ENCODE measurements around the gene MCC.
"Not testable (repeated sequence)": the region's sequence is repeated elsewhere in the genome, so short reads cannot be mapped to it uniquely, and the experiment has no call there.

The MCC gene

DNA sequence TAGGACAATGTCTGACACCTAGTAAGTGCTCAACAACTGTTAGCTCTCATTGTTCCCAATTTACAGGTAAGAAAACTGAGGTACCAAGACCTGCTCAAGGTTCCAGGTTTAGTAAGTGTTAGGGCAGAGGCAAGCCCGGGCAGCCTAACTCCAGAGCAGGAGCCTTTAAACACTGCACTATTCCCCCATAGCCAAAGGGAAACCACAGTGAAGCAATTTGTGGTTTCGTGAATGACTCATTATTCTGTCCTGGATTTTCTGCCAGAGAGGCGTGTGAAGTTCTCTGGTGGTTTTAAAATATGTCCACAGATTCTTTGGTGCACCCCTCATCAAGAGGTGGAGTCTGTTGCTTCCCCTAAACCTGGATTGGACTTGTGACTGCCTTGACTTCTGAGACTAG lies 1.0 kb upstream of the MCC start:
- peak; percentile 22 for DNase-seq

DNA sequence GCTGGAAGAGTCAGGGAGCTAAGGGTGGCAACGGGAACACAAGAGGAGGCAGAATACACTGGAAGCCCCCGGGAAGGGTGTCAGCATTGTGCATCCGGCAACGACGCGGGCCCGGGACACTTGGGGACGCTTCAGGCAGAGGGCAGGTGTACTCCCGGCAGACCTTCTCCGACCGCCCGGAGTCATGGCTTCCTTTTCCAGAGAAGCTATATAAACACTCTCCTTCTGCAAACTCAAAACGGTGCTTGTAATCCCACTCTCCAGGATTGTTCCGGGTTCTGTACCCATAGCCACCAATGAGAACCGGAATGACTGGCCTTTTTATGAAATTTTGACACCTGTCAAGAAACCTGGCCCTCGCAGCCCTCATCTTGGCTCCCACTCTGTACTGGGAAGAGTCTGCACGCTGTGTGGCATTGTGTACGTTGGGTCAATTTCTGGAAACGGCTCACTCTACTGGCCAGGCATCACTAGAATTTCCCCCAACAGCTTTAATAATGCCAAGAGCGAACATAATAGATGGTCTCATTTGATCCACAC lies 462 bp upstream of the MCC start:
- no peak for DNase-seq

- no peak for DNase-seq
Observed at GRCh38 chr5:113487416-113487780, 855 bp downstream of the MCC start.

DNA sequence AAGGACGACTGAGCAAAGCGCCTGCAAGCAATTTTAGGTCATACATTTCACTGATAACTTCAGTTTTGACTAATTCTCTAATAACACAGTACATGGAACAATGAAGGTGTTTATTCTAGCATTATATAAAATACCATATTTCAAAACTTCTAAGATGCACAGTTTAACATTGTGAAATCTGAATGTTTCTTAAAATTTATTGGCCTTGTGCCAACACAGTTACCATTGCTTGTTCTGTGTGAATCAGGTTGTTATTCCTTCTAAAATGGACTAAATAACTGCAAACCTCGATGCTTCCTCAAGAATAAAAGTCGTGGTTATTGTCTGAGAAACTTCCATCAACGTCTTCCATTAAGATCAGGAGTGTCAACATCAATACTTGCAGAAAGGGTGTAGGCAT lies 8.0 kb downstream of the MCC start:
- DNase-seq, result no peak

- no peak for DNase-seq
Observed at GRCh38 chr5:113478691-113479090, 9.6 kb downstream of the MCC start.

DNA sequence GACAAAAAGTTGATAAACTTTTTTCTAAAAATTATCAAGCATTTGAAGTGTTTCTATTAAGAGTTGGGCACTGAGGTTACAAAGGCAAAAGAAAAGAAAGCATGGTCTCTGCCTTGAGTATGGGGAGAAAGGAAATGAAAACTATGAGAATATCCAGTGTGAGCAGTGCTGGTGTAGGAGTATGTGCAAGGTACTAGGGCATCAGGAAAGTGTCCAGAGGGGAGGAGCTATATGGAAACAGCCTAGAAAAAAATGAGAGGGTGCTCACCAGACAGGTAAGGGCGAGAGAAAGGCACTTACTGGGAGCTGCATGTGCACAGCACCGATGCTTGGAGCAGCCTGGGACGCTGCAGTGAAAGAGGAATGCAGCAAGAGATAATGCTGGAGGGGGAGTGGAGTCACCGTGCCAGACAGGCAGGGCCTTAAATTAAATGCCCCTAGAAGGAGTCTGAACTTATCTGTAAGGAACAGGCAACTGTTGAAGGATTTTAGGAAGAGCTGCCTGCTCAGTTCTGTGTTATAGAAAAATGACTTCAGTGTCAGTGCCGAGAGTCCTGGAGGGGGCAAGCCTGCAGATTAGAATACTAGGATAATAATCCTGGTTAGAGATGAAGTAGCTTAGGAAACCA lies 14.0 kb downstream of the MCC start:
- DNase-seq, result no peak

GRCh38 chr5:113463032-113463431 lies 25.2 kb downstream of the MCC start:
- no peak for DNase-seq

DNA sequence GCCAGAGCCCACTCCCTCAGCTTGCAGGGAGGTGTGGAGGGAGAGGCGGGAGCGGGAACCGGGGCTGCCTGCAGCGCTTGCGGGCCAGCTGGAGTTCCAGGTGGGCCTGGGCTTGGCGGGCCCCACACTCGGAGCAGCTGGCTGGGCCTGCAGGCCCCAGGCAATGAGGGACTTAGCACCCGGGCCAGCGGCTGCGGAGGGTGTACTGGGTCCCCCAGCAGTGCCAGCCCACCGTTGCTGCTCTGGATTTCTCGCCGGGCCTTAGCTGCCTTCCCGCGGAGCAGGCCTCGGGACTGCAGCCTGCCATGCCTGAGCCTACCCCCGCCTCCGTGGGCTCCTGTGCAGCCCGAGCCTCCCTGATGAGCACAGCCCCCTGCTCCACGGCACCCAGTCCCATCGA lies 31.1 kb downstream of the MCC start:
- not testable (repeated sequence) for DNase-seq

DNA sequence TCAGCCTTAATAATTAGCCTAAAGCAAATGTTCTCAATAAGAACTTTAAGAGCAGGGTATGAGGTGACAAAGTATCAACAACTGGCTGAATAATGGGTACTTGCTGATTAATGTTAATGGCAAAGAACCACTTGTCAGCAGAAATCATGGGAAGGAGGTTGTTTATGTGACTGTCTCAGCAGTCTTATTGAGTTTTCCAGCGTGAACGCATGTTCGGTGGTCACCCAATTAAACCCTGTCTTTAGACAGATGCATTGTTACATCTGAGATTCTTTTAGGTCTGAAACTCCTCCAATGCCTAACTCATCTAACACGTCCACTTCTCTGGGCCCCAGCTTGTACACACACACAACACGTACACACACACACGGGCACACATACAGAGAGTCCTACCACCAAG lies 35.3 kb downstream of the MCC start:
- no peak for DNase-seq

- no peak for DNase-seq
Observed at GRCh38 chr5:113451797-113452196, 36.5 kb downstream of the MCC start.

DNA sequence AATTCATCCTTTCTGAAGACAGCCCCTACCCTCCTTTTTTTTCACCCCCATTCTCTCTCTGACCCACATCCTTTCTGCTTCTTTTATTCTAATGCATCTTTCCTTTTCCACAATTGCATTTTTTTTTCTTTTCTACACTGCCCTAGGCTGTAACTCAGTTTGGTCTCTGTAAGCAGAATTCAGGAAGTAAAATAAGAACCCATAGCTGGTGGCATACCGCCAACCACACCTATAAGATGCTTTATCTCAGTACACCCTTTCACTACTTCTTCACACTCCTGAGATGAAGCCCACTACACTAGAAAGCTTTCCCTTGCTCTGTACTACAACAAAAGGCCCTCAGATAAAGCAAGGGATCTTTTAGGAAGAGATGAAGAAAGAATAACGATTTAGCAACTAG lies 37.3 kb downstream of the MCC start:
- no peak for DNase-seq

GRCh38 chr5:113450462-113450861 lies 37.8 kb downstream of the MCC start:
- DNase-seq, result no peak

DNA sequence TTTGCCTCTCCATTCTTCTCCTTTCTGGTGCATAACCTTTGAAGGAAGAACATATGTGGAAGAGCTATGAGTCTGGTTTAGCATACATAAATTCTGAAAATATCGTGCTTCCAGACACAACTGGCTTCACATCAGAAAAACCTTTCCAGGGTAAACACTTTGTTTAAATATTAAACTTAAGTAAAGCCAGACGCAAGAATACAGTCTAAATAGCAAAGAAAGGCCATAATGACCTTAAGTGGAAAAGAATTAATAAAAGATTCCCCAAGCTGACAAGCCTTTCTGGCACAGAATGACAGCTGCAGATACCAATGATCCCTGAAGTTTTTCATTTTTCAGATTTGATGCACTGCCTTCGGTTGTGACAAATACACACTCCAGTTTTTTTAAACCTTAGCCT lies 40.0 kb downstream of the MCC start:
- no peak for DNase-seq

- DNase-seq, result no peak
Observed at GRCh38 chr5:113447498-113448050, 40.7 kb downstream of the MCC start.

DNA sequence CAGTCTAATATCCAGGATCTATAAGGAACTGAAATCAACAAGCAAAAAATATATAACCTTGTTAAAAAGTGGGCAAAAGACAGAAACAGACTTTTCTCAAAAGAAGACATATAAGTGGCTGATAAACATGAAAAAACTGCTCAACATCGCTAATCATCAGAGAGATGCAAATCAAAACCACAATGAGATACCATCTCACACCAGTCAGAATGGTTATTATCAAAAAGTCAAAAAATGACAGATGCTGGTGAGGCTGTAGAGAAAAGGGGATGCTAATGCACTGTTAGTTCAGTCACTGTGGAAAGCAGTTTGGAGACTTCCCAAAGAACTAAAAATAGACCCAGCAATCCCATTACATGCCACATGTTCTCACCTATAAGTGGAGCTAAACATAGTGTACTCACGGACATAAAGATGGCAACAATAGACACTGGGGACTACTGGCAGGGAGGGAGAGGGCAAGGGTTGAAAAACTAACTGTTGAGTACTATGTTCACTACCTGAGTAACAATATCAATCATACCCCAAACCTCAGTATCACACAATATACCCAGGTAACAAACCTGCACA lies 41.8 kb downstream of the MCC start:
- DNase-seq, result no peak

DNA sequence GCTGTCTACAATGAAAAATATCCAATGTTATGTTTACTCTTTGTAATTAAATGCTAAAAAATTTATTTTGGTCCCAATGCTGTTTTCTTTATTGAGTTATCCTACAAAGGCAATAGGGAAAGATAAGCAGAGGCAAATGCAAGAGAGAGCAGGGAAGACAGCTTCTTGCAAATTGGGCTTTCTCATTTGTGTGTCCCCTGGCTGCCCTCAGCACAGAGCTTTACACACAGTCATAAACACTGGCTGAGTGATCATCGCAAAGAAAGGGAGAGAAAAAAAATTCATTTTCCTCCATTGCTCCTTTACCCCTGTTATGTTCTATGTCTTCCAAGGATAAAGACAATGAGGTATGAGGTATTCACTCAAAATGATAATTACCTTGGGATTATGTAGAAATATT lies 51.1 kb downstream of the MCC start:
- DNase-seq, result no peak

DNA sequence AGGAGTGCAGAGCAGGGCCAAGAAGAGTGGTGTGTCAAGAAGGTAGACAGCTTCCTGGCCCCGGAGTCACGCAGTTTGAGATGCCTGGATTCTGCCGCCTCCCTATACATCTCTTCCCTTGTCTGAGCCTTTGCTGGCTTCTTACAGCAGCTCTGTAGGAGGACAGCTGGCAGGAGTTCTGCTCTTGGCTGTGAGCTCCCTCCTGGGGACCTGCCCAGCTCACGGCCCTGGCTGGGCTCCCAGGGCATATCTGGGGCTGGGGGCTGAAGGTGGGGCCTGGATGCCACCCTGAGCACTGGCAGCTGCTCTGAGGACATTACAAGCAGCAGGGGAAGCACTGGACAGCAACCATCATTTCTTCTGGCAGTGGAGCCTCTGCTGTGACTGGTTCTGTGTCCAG lies 52.7 kb downstream of the MCC start:
- DNase-seq, result no peak

GRCh38 chr5:113434889-113435288 lies 53.4 kb downstream of the MCC start, which contains the start of gene TSSK1B:
TSSK1B (minus strand) TSS chr5:113434989; CDS start chr5:113434839, 150 bp downstream.
- no peak for DNase-seq

- no peak for DNase-seq
Observed at GRCh38 chr5:113433862-113434612, 54.2 kb downstream of the MCC start.

DNA sequence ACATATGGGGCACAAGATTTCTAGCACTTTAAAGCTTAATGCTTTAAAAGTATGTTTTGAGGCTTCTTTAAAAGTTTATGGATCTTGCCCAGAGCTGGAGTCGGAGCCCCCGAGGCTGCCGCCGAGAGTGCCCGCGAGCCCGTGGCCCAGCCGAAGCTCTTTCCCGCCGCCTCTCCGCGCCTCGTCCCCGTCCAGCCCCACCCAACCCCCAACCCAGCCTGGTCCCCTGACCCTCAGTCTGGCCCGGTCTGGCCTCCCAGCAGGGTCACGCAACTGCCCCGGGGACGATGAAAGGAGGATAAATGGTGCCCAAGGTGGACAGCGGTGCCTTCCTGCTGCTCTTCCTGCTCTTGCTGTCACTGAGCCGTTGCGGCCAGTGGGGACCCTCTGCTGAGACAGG lies 55.2 kb downstream of the MCC start:
- no peak for DNase-seq

DNA sequence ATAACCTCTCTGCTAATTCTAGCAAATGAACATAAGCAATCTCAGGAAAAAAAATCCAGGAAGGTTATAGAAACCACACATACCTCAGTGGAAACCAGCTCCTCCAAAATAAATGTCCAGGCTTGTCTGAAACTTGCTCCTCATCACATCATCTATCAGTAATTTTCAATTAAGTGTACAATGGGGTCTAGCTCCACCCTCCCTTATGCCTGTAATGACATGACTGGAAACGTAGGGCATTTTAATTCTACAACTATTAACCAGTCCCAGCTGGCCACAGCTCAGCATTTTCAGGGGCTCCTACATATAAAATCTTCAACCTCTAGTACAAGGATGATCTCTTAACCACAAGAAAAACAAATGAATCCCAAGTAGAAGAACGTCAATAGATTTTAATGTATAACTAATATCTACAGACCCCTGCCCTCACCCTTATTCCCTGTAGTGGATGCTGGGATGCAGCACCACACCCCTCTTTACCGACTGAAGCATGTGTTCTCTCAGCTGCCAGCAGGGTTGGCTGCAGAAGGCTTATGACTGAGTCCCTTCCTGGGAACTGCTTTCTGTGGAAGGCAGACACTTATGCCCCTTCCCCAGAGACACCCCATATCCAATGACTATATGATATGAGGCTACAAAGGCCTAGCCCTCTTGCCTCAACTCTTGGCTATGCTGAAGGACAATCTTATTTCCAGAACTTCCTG lies 60.2 kb downstream of the MCC start:
- no peak for DNase-seq

- DNase-seq, result no peak
Observed at GRCh38 chr5:113425909-113426308, 62.3 kb downstream of the MCC start.

- DNase-seq, result no peak
Observed at GRCh38 chr5:113421693-113422092, 66.6 kb downstream of the MCC start.
